CD4-positive, alpha-beta T cell treated with Interleukin-17A for 4 hours (primary cell): Measurements from ENCODE around the gene RAB6C.
"Not testable (repeated sequence)": the region's sequence is repeated elsewhere in the genome, so short reads cannot be mapped to it uniquely, and the experiment has no call there.

Experiments
- DNase-seq: peaks from one replicate; pipeline ENCODE4 v3.0.0-alpha.2; 2020; ENCODE audit warnings: mixed read lengths

Gene RAB6C

GRCh38 chr2:129996657-129997237, 17.3 kb downstream of the RAB6C start:
- DNase-seq = not testable (repeated sequence)

DNA sequence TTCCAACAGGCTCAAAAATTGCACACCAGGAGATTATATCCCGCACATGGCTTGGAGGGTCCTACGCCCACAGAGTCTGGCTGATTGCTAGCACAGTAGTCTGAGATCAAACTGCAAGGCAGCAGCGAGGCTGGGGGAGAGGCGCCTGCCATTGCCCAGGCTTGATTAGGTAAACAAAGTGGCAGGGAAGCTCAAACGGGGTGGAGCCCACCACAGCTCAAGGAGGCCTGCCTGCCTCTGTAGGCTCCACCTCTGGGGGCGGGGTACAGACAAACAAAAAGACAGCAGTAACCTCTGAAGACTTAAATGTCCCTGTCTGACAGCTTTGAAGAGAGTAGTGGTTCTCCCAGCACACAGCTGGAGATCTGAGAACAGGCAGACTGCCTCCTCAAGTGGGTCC, 19.3 kb downstream of the RAB6C start:
- DNase-seq = not testable (repeated sequence)

DNA sequence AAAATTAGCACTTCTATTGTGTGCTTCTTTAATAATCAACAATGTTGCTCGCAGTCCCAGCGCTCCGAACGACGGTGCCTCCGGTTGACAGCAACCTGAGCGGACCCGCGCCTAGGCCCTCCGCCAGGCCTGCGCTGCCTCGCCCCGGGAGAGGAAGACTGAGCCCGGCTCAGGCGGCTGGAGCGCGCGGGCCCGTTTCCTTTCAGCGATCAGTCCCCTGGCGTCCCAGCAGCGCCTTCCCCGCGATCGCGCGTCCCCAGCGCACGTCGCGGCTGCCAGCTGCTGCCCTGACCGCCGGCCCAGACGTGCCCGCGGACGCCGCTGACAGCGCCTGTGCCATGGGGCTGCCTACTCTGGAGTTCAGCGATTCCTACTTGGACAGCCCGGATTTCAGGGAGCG, 26.4 kb downstream of the RAB6C start:
- not testable (repeated sequence) for DNase-seq

GRCh38 chr2:130016701-130017100, 37.2 kb downstream of the RAB6C start:
- not testable (repeated sequence) for DNase-seq

DNA sequence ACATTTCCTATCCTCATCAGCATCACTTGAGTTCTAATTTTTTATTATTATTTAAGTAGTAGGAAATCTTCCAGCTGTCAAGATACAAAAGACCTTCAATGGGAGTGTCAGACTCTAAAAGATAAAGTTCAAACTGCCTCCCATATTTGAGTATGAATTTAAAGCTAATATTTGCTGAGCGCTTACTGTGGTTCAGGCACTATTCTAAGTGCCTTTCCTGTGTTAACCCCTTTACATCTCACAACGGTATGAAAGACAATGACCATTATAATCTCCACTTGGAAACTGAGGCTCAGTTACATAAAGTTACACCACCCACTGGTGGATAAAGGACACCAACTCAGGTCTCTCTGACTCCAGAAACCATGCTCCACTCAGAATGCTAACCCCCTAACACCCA, 39.9 kb downstream of the RAB6C start:
- no peak for DNase-seq

- DNase-seq = not testable (repeated sequence)
Measured at GRCh38 chr2:130020069-130020468, 40.6 kb downstream of the RAB6C start.

DNA sequence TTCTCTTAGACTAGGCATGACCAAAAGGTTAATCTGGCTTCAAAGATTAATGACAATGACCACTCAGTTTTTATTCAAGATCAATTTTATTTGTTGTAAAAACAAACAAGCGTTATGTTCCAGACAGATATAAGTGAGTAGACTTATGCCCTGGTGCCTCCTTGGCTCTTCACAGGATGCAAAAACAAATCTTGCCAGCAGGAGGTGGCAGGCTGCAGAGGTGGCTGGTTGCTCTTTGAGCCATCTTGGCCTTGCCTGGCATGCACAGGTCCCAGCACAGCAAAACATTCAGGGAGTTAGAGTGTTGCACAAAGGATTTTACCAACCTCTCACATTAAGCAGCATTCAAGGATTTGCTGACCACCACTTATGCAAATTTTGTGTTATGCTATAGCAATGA, 46.5 kb downstream of the RAB6C start:
- DNase-seq = not testable (repeated sequence)
